GM12892 (cell line): ENCODE results near the gene COLQ.
"Not testable (repeated sequence)": the region's sequence is repeated elsewhere in the genome, so short reads cannot be mapped to it uniquely, and the experiment has no call there.

ENCODE experiments used
- DNase-seq: peaks from one replicate; pipeline ENCODE4 v3.0.0; 2011; ENCODE audit not compliant: insufficient read length
- FAIRE-seq: peaks from 2 replicates; lab custom pipeline; 2011; peaks lifted over from hg19 to GRCh38; lab: Jason Lieb, UNC
- POLR2A ChIP-seq: IDR thresholded peaks from 2 replicates; pipeline ENCODE4 v1.6.1; 2011; ENCODE audit warnings: low read depth, low read length, control low read depth
- POLR2AphosphoS5 ChIP-seq: IDR thresholded peaks from 2 replicates; pipeline ENCODE4 v1.6.1; 2011; ENCODE audit warnings: low read depth, low read length, control low read depth
- TAF1 ChIP-seq: IDR thresholded peaks from 2 replicates; pipeline ENCODE4 v1.6.1; 2011; ENCODE audit warnings: low read depth, mild to moderate bottlenecking, control low read depth, low read length, borderline replicate concordance

The COLQ gene

DNA sequence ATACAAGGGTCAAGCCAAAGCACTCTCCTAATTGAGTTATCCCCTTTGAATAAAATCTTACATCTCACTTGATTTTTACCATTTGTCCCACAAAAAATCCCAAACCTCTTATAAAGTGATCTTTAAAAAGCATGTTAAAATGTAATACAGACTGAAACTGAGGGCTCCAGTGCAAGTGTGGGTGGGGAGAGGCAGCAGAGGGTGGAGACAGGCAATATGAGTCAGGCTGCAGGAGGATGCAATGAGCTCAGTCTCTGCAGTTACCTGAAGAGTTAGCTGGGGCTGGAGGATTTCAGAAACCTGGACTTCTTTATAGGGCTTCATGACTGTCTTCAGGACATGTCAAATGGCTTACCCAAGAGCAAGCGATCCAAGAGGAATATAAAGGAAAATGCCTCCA, 14.2 kb upstream of the COLQ start:
- TF ChIP-seq TAF1 (no peak), POLR2AphosphoS5 (no peak), POLR2A (no peak)

DNA sequence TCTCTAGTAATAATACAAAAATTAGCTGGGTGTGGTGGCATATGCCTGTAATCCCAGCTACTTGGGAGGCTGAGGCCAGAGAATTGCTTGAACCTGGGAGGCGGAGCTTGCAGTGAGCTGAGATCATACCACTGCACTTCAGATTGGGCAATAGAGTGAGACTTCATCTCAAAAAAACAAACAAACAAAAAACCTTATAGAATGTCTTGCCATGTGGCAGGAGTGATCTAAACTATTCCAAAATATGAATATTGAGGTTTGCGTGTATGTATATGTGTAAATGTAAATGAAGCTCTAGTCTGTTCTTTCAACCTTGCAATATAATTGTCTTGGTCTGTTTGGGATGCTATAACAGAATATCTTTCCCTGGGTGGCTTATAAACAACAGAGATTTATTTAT, 11.1 kb upstream of the COLQ start:
- FAIRE-seq, DNase-seq: not testable (repeated sequence)

More for the DNA sequence above, 14.2 kb upstream of the COLQ start:
- no peak for DNase-seq
- no peak for FAIRE-seq

DNA sequence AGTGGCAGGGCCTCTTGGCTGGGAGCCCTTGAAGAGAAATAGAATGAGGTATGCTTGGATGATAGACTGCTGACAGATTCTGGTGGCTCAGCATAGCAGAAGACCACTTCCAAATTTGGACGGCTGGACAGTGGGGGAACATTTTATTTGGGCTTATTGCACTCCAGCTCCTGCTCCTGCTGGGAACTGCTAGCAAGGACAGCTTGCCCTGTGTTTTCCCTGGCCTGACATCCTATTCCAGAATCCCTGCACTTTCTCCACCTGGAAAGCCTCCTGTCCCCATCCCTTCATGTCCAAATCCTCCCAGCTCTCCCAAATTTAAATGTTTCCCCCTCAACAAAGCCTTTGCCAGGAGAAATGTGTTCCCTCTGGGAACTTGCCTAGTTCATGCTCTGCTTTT, 9.8 kb upstream of the COLQ start:
- TF ChIP-seq POLR2A (no peak), POLR2AphosphoS5 (no peak), TAF1 (no peak)
- FAIRE-seq = no peak

DNA sequence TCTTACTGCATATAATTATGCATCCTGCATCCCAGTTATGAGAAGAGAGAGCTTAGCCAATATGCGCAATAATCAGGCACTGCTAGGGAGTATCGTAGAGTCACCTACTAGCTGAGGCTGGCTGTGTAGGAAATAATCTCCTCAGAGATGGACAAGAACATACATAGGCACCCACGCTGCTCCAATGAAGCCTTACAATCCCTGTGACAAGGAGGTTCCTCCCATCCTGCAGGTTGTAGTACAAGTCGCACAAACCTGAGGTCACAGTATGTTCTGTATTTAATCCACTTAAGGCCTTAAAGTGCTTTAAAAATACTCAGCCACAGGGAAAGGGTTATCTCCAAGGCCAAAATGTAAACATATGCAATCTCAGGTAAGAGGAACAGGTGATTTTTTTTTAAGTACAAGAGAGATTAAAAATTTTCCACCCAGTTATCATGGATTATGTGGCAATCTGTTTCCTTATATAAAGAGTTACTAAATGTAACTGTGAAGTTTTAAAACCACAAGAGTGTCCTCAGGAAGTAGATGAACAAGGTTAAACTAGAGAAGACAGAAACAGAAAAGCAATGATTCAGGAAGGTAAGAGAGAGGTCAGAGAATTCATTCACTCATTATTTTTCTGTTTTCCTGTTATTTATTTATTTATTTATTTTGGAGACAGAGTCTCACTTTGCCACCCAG, 7.5 kb upstream of the COLQ start:
- FAIRE-seq = no peak
- TF ChIP-seq POLR2A = no peak
- no peak for TF ChIP-seq POLR2AphosphoS5
- TF ChIP-seq TAF1 = no peak
- no peak for DNase-seq

More for the DNA sequence above, 9.8 kb upstream of the COLQ start:
- no peak for DNase-seq

- no peak for TF ChIP-seq TAF1
- no peak for TF ChIP-seq POLR2A
- no peak for TF ChIP-seq POLR2AphosphoS5
- no peak for FAIRE-seq
- DNase-seq = no peak
Observed at GRCh38 chr3:15527031-15527459, 5.5 kb upstream of the COLQ start.

GRCh38 chr3:15525790-15526189, 4.3 kb upstream of the COLQ start:
- TF ChIP-seq TAF1 (no peak), POLR2AphosphoS5 (no peak), POLR2A (no peak)
- no peak for FAIRE-seq
- DNase-seq = no peak

GRCh38 chr3:15523660-15524417, 2.3 kb upstream of the COLQ start:
- no peak for DNase-seq
- no peak for FAIRE-seq
- TF ChIP-seq POLR2A = no peak
- TF ChIP-seq TAF1 = no peak
- TF ChIP-seq POLR2AphosphoS5 = no peak

DNA sequence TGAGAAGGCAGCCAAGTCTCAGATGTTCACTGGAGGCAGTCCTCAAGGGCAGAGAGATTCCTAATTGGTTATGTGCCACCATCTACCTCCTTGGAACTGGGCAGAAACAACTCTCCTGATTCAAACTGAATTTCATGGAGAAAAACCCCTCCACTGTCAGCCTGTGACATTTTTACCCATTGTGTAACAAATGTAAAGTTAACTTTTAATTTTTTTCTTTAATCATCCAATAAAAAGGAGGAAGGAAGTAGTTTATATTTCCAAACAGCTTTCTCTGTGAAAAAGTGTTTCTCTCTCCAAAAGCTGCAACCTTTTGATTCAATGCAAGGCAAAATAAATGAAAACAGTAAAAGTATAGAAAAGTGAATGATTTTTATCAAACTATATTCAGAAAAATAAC, 510 bp upstream of the COLQ start:
- no peak for DNase-seq
- TF ChIP-seq POLR2AphosphoS5 = no peak
- TF ChIP-seq POLR2A = no peak
- FAIRE-seq = no peak

DNA sequence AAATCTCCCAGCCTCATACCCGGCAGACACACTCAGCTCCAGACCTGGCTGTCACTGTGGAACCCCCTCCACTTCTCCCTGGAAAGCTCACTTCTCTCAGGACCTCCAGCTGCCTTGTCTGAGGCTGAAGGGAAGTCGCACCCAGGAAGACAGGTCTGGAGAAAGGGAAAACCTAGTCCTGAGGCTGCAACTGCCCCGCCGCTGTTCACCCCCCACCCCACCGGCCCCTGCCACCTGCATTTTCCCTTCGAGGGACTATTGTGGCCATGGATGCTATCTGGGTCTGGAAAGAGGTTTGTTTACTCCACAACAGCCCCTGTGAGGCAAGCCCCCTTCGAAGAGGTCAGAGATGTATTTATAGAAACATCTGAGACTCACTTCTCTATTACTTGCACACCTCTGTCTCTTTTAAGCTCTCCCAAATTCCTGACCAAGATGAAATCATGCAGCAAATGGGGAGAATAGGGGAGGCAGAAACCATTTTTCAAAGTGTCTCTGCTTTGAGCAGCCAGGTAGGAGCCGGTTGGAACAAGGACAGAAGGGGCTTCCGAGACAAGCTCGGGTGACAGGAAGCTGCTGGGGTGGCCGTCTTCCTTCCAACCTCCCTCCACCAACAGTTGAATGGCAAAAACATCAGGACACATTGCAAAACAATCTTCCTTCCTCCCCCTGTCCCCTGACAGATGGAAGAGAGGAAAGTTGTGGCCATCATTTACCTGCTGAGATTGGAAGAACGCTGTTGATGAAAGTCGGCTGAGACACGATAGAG, 518 bp downstream of the COLQ start:
- FAIRE-seq = no peak
- TF ChIP-seq TAF1 = no peak
- no peak for TF ChIP-seq POLR2AphosphoS5
- no peak for TF ChIP-seq POLR2A
- no peak for DNase-seq

GRCh38 chr3:15520185-15520584, 1.3 kb downstream of the COLQ start:
- DNase-seq (no peak), FAIRE-seq (no peak)
- TF ChIP-seq POLR2A (no peak), TAF1 (no peak), POLR2AphosphoS5 (no peak)

- DNase-seq = no peak
- FAIRE-seq = no peak
- no peak for TF ChIP-seq TAF1
- TF ChIP-seq POLR2AphosphoS5 = no peak
- TF ChIP-seq POLR2A = no peak
Observed at GRCh38 chr3:15519096-15519495, 2.4 kb downstream of the COLQ start.
